GM21360 (cell line): ENCODE data around the gene PARD3.

Source experiments
- ATAC-seq: cut with Tn5 transposase; IDR thresholded peaks from one replicate; pipeline ENCODE4 v1.9.1; 2021; ENCODE audit warnings: mild to moderate bottlenecking, moderate library complexity; ENCODE audit not compliant: unreplicated experiment

The PARD3 gene

DNA sequence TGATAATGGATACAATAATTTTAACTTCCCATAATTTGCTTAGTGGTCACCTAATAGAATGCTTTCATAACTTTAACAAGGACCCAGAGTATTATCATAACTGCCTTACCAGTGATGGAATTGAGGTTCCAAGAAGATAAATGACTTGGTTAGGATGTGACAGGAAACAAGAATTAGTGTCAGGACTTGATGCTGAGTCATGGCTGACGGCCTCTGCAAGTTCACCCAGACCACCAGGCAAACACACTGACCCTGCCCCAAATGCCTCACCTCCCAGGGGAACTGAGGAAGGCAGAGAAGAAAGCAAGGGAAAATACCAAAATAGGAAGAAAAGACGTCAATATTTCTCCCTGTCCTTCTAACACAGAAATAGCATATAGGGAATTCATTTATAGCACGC, 636.3 kb downstream of the PARD3 start:
- ATAC-seq: no peak

GRCh38 chr10:34178196-34178595, 636.9 kb downstream of the PARD3 start:
- no peak for ATAC-seq

GRCh38 chr10:34177445-34177844, 637.7 kb downstream of the PARD3 start:
- no peak for ATAC-seq

GRCh38 chr10:34176351-34176750, 638.7 kb downstream of the PARD3 start:
- no peak for ATAC-seq

DNA sequence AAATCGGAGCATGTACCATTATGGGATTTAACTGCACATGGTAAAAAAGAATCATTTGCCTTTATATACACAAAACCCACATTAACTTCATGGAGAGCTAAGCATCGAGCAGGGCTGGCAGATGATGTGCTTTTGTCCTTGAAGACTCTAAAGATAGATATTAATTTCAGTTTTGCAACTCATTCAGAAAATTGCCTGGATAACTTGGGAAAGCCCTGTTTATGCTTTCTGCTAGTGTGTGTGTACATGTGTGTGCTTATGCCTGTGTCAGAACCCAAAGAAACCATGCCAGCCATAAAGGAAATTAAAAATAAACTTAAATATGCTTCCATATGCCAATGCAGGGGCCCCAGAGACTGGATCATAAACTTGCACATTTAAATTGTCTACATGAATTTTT, 640.0 kb downstream of the PARD3 start:
- no peak for ATAC-seq

DNA sequence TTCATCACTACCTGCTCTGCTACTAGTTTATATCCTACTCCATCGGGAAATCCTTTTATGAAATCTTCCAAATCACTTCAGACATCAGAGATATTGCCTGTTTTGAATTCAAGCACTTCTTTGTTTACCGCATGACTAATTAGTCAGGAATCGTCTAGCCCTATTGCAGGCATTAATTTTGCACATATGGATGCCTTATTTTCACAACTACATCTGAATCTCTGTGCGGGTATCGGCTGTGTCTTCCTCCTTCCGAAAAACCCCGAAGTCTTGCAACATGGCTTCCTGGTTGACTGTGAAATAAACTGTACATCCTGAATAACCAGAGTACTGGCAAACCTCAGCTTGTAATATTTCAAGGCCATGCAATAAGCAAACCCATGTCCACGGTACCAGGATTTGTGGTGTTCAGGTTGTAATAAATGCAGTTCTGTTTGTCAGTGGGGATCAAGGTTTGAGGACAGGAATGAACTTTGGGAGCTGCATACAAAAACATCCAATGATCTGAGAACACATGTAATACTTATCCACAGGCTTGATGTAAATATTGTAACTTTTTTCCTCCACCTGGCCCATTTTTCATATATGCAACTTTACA, 642.1 kb downstream of the PARD3 start:
- ATAC-seq: no peak

- ATAC-seq: no peak
Observed at GRCh38 chr10:34171957-34172527, 643.1 kb downstream of the PARD3 start.

- ATAC-seq: no peak
Observed at GRCh38 chr10:34169677-34170076, 645.4 kb downstream of the PARD3 start.

- no peak for ATAC-seq
Observed at GRCh38 chr10:34169131-34169530, 646.0 kb downstream of the PARD3 start.

DNA sequence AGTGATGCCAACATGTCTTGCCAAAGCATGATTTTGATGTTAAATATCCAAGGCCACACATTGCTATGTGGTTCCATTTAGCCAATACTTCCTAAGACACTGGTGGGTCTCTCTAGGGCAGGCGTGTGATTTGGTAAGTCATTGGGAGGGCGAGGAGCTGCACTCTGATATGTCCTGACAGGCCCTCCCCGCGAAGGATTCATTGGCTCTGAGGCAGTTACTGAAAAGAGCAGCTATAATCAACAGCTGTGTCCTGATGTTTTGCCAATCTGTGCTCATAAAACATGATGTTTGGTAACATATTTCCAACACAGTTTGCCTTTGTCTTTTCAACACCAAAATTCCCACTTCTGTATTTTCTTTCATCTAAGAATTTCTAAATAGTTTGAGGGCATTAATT, 646.7 kb downstream of the PARD3 start:
- no peak for ATAC-seq

DNA sequence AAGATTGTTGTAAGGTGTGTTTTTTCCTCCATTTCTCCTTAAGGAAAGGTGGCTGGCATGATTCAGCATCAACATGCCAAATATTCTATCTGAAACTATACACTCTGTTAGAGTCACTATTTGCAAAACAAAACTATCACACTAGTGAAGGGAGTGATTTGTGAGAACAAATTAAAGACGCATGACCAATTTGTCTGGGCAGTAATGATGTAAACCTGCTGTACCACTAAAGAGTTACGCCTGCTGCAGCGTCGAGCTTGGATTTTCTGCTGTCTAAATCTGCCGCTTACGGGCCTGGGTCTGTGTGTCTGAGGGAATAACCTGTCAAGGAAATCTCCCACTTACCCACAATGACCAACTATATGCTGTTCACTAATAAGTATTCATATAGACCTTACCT, 648.3 kb downstream of the PARD3 start:
- ATAC-seq: no peak

GRCh38 chr10:34166354-34166753, 648.7 kb downstream of the PARD3 start:
- no peak for ATAC-seq

GRCh38 chr10:34164029-34164428, 651.1 kb downstream of the PARD3 start:
- no peak for ATAC-seq

DNA sequence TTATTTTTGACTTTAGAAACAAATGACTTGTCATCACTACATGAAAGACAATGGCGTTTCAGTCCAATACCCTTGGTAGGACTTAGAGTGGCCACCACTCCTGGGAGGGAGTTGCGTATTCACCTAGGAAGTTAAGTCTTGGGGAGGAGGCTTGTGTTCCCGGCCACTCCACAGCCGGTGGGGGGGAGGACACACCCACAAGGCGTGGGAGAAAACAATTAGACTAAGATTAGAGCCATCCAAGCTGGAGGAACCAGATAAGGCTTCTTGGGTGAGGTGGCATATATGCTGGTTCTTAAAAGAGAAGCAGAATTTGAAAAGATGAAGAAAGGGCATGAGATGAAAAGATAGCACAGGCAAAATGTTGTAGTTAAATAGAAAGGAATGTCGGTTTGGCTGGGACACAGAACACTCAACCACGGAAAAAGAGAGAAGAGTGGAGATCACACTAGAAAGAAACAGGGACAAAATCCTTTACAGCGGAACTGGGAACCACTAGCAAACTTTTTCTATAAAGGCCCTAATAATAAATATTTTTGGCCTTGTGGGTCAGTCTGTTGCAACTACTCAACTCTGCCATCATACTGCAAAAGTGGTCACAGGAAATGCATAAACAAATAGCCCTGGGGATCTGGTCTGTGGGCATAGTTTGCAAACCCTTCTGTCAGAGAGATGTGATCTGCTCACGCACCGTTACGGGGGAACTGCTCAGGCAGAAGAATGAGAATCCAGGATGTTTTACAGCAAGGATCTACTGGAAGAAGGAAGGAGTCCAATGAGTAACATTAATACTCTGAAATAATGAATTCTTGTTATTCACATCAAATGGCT, 651.8 kb downstream of the PARD3 start:
- no peak for ATAC-seq

DNA sequence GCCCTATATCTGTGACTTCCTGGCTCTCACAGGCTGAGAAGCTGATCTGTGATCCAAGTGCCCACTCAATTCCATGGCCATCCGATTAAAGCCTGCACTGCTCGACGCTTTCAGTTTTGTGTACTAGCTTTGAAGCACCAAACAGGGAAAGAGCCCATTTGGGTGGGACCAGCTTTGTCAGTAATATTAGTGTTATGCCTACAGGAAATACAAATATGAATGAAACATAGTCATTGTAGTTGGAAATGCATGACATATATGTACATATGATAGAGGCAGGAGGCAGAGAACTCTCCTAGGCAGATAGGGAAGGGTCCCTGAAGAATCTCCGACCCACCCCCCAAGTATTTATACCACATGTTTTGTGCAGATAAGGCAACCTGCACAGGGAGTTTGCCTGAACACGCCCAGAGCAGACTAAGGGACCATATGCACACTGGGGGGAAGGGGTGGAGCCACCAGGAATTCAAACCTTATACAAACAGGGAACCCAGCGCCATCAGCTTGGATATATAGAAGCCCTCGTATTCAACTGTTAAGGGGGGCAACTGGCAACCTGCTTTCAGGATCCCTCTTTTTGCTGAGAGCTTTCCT, 653.2 kb downstream of the PARD3 start:
- no peak for ATAC-seq

DNA sequence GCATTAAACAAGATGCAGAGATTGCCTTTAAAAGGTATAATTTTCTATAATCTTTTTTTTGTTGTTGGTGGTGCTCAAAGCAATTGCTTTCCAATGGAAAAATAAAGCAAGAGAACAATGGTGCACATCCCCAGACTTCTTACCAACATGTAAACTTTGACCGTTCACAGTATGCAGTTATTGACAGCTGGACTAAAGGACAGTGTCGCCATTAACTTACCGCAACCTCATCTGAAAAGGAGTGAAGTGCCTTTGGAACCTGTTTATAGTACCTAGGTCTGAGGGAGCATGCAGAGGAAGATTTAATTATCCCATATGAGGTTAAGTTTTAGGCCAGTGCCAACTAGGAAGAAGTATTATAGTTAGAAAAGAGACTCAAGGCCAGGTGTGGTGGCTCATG, 654.5 kb downstream of the PARD3 start:
- no peak for ATAC-seq

DNA sequence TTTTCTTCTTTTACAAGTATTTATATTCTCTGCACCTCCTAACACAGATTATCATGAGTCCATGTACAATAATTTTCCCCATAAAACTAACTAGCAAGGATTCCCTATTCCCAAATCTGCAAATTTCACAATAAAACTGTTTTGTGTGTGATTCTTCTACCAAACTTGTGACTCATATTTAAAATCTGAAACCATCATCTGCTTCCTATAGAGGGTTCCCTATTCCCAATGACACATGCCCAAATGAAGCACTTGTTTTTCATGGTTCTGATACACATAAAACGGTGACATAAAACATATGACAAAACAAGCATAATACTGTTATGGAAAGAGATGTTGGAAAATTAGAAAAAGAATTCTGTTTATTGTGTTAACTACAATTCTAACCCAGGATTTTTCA, 657.6 kb downstream of the PARD3 start:
- ATAC-seq: no peak

DNA sequence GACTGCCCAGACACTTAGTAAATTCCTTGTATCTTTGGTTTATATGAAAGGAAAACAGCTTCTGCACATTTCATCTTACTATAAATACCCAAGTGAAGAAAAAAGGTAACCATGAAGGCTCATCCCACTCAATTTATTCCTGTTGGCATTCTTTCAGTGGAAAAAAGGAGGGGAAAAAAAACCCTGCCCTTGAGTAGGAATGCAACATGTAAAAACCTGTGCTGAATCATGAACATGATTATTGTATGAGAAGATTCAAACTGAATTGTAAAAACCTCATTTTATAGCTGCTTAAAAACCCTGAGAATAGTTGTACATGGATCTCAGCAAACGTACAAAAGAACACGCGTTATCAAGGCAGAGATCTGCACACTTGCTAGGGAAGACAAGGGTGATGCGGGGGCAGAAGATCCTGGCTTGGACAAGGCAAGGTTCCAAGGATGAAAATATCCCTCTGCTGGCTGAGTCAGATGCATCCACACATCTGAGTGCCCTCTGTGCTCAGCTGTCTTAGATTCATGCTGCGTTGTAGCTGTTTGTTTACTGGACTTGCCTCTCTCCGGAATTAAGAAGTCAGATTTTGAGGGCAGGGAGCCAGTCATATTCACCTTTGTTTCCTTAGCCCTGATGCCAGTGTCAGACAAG, 658.2 kb downstream of the PARD3 start:
- no peak for ATAC-seq

DNA sequence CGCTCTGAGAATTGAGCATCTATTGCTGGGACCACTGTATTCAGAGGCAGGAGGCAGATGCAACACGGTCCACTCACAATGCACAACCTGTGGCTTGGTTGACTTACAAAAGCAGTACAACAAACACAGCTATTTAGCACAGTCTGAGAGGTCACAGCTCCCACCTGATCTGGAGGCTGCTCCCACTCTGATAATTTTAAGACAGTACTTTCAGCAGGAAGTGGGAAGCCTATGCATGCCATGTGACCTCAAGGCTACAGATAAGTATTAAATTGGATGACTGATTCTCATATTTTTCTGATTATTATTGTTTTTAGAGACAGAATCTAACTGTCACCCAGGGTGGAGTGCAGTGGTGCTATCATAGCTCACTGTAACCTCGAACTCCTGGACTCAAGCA, 659.3 kb downstream of the PARD3 start:
- ATAC-seq: no peak

GRCh38 chr10:34154383-34154900, 660.7 kb downstream of the PARD3 start:
- no peak for ATAC-seq

DNA sequence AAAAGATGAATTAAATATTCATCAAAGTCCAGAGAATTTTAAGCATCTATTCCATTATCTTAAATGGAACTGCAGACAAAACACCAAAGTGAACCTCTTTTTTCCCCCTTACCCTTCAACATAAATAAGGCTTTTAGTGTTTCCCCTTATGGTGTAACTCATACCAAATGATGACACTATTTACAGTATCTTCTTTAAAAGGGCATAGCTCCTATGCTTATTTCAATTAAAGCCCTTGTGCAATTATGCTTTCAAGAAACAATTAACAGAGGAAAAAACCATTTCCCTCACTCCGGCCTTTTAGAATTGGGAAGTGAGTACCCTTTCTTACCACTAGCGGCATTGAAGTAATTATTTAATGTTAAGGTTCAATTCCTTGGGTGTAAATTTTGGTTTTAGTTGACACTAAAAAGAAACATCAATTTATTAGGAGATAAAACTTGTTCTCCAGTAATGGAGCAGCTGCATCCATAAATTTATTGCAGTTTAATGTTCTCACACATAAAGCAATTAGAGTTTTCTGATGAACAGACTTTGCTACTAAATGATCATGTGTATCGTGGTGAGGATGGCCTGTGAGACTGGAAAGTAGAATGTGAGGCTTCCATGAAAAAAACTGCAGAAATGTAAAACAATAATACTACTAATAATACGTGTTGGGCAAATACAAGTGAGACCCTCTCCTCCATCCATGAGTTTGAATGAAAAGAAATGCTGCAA, 661.3 kb downstream of the PARD3 start:
- ATAC-seq: no peak
